ENCODE data around the gene EXOC6.
A peak's percentile ranks its signal among the peaks of the same experiment; 100 is the strongest.

EXOC6 gene

GRCh38 chr10:92832998-92833650 lies 15.2 kb upstream of the EXOC6 start:
- no peak for DNase-seq

GRCh38 chr10:92834331-92834730 lies 14.0 kb upstream of the EXOC6 start:
- no peak for DNase-seq

DNA sequence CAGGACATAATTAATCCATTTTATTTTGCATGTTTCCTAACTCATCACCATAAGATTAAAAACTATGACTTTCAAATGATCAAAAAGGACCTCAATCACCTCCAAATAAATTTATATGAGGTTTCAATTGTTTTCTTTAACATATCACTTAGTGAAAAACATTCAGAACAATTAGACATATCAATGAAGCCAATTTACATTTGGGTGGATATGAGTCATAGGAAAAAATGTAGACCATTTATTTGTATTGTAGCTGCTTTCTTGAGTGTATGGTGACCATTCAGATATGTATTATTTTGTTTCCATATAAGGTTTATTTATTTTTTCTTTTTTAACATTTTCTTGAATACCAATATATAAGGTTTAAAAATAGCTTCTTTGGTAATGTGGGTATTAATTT lies 13.3 kb upstream of the EXOC6 start:
- DNase-seq: no peak

DNA sequence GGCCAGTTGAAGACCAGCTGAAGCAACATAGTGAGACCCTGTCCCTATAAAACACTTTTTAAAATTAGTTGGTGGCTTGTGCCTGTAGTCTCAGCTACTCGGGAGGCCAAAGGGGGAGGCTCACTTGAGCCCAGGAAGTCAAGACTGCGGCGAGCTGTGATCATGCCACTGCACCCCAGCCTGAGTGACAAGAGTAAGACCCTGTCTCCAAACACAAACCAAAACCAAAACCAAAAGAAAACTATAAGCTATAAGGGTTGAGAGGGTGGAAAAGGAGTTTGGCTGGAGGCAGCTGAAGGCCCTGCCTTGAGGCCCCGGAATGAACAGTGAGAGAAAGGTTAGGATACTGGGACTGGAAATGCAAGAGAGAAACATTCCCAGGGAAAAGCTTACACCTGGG lies 10.9 kb upstream of the EXOC6 start:
- no peak for DNase-seq

GRCh38 chr10:92839191-92840085 lies 8.9 kb upstream of the EXOC6 start:
- DNase-seq: peak; percentile 27 to 33

GRCh38 chr10:92844746-92845145 lies 3.6 kb upstream of the EXOC6 start:
- no peak for DNase-seq

- no peak for DNase-seq
These were observed 2.4 kb upstream of the EXOC6 start for GRCh38 chr10:92845921-92846320.

DNA sequence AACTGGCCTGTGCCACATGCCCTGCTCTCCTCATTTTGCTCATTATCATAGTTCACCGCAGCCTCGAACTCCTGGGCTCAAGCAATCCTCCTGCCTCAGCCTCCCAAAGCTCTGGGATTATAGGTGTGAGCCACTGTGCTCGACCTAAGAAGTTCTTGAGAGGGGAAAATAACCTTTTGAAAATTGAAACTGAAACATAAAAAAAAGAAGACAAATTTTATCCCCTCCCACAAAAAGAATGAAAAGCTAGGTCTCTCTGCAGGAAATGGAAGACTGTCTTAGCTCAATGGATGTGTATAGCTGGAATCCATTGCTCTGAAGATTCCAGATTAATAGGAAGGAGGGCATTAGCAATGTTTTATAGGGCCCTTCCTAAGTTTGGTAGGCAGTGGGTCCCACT lies 2.0 kb upstream of the EXOC6 start:
- no peak for DNase-seq

GRCh38 chr10:92846854-92847201 lies 1.5 kb upstream of the EXOC6 start:
- no peak for DNase-seq

GRCh38 chr10:92847202-92847864 lies 987 bp upstream of the EXOC6 start:
- DNase-seq: no peak

GRCh38 chr10:92848037-92848440 lies 281 bp upstream of the EXOC6 start:
- DNase-seq: no peak

GRCh38 chr10:92849234-92849525 lies 860 bp downstream of the EXOC6 start:
- DNase-seq: peak in 1 of 2 experiments; percentile 40

DNA sequence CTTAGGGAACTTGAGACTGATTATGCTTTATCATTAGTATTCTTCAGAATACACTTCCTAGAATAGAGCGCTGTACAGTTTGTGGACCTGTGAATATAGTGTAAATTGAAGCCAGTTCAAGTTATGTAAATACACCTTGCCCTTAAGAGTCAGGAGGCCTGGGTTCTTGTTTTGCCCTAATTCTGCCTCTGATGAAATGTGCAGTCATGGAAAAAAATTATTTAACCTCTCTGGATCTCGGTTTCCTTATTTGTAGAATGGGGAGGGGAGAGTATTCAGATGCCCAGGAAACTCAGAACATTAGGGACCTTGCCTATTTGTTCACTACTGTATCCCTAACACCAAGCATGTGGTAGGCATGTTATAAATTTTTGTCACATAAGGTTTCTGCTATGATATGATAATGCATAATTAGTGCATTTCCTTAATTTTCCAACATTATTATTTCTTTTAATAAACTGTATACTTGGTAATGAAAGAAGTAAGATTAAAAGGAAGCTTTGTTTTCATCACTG lies 1.3 kb downstream of the EXOC6 start:
- DNase-seq: no peak

GRCh38 chr10:92850185-92850584 lies 1.9 kb downstream of the EXOC6 start:
- no peak for DNase-seq

GRCh38 chr10:92851003-92851402 lies 2.7 kb downstream of the EXOC6 start:
- no peak for DNase-seq

DNA sequence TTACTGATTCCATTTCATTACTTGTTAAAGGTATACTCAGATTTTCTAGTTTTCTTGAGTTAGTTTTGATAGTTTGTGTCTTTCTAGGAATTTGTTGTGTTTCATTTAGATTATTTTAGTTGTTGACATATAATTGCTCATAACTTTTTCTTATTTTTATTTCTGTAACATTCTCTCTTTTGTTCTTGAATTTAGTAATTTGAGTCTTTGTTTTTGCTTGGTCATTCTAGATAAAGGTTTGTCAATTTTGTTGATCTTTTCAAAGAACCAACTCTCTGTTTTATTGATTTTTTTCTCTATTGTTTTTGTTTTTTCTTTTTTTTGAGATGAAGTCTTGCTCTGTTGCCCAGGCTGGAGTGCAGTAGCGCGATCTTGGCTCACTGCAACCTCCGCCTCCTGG lies 7.2 kb downstream of the EXOC6 start:
- no peak for DNase-seq

- DNase-seq: no peak
These were observed 9.7 kb downstream of the EXOC6 start for GRCh38 chr10:92857904-92858514.

- no peak for DNase-seq
These were observed 18.9 kb downstream of the EXOC6 start for GRCh38 chr10:92867235-92867634.

- no peak for DNase-seq
These were observed 19.7 kb downstream of the EXOC6 start for GRCh38 chr10:92868036-92868435.

DNA sequence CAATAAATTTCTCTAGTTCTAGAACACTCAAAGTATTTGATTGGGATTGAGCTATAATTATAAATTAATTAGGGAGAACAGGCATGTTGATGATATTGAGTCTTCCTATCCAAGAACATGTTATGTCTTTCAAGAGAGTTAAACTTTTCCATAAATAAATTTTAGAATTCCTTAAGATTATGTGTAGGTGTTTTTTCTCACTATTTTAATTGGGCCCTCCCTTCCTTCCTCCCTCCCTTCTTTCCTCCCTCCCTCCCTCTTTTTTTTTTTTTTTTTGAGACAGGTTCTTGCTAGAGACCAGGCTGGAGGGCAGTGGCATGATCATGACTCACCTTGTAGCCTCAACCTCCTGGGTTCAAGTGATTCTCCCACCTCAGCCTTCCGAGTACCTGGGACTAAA lies 20.2 kb downstream of the EXOC6 start:
- DNase-seq: no peak

DNA sequence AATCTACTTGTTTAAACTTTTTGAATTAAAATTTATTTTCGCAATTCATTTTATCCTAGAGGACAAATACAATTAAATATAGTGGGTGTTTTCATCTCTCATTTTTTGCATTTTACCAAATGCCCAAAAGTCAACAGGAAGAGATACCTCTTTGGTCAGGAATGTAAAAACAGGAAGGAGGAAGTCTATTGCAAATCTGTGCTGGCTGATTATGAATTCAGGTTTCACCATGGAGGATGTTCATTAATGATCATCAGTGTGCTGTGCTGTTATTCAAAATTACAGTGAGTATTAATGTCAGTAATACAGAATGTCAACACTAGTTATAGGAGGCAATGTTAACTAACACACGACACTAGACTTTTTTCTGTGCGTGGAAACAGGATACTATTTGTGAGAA lies 24.7 kb downstream of the EXOC6 start:
- no peak for DNase-seq

- no peak for DNase-seq
These were observed 28.3 kb downstream of the EXOC6 start for GRCh38 chr10:92876509-92877036.

DNA sequence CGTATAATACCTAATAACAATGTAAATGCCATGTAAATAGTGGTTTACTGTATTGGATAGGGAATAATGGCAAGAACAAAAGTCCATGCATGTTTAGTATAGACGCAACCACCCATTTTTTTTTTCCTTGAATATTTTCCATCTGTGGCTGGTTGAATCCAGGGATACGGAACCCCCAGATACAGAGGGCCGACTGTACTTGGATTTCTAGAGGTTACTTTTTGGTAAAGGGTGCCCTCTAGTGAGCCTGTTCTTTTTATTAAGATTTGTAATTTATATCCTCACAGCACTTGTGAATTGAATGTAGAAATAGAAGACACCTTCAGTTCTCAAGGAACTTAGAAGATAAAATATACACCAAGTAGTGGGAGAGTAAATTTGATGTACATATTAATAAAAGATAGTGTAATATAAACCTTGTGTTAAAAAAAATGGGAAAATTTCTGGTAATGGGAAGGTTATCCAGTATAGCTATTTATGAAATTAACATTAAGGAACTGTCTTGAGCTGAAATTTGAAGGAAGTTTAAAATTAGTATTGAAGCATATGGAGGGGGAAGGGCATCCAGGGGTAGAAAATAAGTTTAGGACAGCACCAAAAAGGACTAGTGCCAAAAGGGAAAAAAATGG lies 32.0 kb downstream of the EXOC6 start:
- peak; percentile 32 to 50 for DNase-seq
